ENCODE results near the gene SLC10A2. TPM values are rescaled to one million over a fixed set of nuclear protein-coding genes. Genes with fewer than 3 reads are reported as not detected.

Gene SLC10A2
- total RNA-seq, 4 donors from 2014 or later, result 5.0 to 579 (median 421) TPM

- no peak for DNase-seq
- TF ChIP-seq POLR2A (IDR thresholded peaks at IDR 0.05), result no peak
- TF ChIP-seq CTCF (IDR thresholded peaks at IDR 0.05), result no peak
- peaks cover 0 to 25% (median 0%) of the 10 kb centered on the region in 3 donors for H3K36me3 ChIP-seq
- no peak overlapping the region for H3K4me3 ChIP-seq
- no peaks in the 10 kb centered on the region for H3K4me1 ChIP-seq
- no peak overlapping the region for H3K27ac ChIP-seq
- no peaks in the 10 kb centered on the region for H3K9me3 ChIP-seq
- H3K27me3 ChIP-seq, result no peaks in the 10 kb centered on the region
Observed at GRCh38 chr13:103044056-103044455, 22.2 kb downstream of the SLC10A2 start.

GRCh38 chr13:103040006-103040405, 26.2 kb downstream of the SLC10A2 start:
- no peaks in the 10 kb centered on the region for H3K27me3 ChIP-seq
- no peaks in the 10 kb centered on the region for H3K36me3 ChIP-seq
- TF ChIP-seq POLR2A (IDR thresholded peaks at IDR 0.05), result no peak
- TF ChIP-seq CTCF (IDR thresholded peaks at IDR 0.05), result no peak
- H3K4me3 ChIP-seq, result no peak overlapping the region
- no peaks in the 10 kb centered on the region for H3K9me3 ChIP-seq
- no peak for DNase-seq
- H3K4me1 ChIP-seq, result peaks cover 0 to 4% (median 0%) of the 10 kb centered on the region in 4 donors
- no peak overlapping the region for H3K27ac ChIP-seq

GRCh38 chr13:103039183-103039582, 27.0 kb downstream of the SLC10A2 start:
- Histone ChIP-seq H3K4me3 (no peak overlapping the region), H3K36me3 (no peaks in the 10 kb centered on the region), H3K27ac (peak overlapping the region in 1 of 4 donors; percentile 50), H3K4me1 (peaks cover 0 to 4% (median 0%) of the 10 kb centered on the region in 4 donors), H3K27me3 (no peaks in the 10 kb centered on the region), H3K9me3 (no peaks in the 10 kb centered on the region)
- TF ChIP-seq POLR2A (IDR thresholded peaks at IDR 0.05) (no peak), CTCF (IDR thresholded peaks at IDR 0.05) (no peak)
- no peak for DNase-seq

- Histone ChIP-seq H3K9me3 (no peaks in the 10 kb centered on the region), H3K27me3 (no peaks in the 10 kb centered on the region), H3K36me3 (no peaks in the 10 kb centered on the region), H3K27ac (peak overlapping the region in 1 of 4 donors; percentile 22), H3K4me3 (no peak overlapping the region), H3K4me1 (peaks cover 0 to 4% (median 0%) of the 10 kb centered on the region in 4 donors)
- TF ChIP-seq CTCF (IDR thresholded peaks at IDR 0.05), result peak in 3 of 6 experiments; percentile 36 to 43 (median 40)
- TF ChIP-seq POLR2A (IDR thresholded peaks at IDR 0.05), result no peak
- DNase-seq, result no peak
Observed at GRCh38 chr13:103036268-103036667, 29.9 kb downstream of the SLC10A2 start.

GRCh38 chr13:103033999-103034398, 32.2 kb downstream of the SLC10A2 start:
- no peaks in the 10 kb centered on the region for H3K27me3 ChIP-seq
- H3K36me3 ChIP-seq, result no peaks in the 10 kb centered on the region
- H3K4me3 ChIP-seq, result no peak overlapping the region
- DNase-seq, result no peak
- peaks cover 0 to 4% (median 1%) of the 10 kb centered on the region in 4 donors for H3K4me1 ChIP-seq
- no peak overlapping the region for H3K27ac ChIP-seq
- no peaks in the 10 kb centered on the region for H3K9me3 ChIP-seq
- no peak for TF ChIP-seq POLR2A (IDR thresholded peaks at IDR 0.05)
- no peak for TF ChIP-seq CTCF (IDR thresholded peaks at IDR 0.05)

Data from Peyer's patch (tissue), 4 donors.